HL-60 (cell line): ENCODE measurements around the gene TENT5A.

Experiments used
- GABPA ChIP-seq: IDR thresholded peaks from 2 replicates; pipeline ENCODE4 v1.6.1; 2012; ENCODE audit warnings: low read depth
- TF ChIP-seq, protein P1 (sequence below): IDR thresholded peaks from one replicate; pipeline ENCODE4 v1.5.1; 2011; ENCODE audit warnings: low read length, control low read depth, inconsistent platforms; ENCODE audit not compliant: insufficient read depth

DNA sequence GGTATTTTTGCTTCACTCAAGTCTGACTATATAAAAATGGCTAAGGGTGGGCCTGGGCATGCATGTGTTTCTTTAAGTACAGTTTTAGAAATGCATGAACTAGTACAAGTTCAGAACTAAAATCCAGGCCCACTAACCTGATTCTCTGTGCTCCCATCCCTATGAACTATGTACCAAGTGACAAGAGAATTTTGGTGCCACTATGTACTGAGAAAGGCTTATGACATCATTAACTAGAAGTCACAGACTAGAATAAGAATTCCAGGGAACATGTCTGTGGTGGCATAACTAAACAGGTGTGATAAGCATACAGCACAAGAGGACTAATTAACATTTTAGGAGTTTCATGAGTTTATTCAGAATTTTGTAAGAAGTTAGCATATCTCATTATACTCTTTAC, 16.1 kb downstream of the TENT5A start:
- TF ChIP-seq GABPA: no peak
- TF ChIP-seq, protein P1, sequence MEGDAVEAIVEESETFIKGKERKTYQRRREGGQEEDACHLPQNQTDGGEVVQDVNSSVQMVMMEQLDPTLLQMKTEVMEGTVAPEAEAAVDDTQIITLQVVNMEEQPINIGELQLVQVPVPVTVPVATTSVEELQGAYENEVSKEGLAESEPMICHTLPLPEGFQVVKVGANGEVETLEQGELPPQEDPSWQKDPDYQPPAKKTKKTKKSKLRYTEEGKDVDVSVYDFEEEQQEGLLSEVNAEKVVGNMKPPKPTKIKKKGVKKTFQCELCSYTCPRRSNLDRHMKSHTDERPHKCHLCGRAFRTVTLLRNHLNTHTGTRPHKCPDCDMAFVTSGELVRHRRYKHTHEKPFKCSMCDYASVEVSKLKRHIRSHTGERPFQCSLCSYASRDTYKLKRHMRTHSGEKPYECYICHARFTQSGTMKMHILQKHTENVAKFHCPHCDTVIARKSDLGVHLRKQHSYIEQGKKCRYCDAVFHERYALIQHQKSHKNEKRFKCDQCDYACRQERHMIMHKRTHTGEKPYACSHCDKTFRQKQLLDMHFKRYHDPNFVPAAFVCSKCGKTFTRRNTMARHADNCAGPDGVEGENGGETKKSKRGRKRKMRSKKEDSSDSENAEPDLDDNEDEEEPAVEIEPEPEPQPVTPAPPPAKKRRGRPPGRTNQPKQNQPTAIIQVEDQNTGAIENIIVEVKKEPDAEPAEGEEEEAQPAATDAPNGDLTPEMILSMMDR: no peak
